ENCODE data around the gene ANKRD17. TPM values are rescaled to one million over a fixed set of nuclear protein-coding genes. Genes with fewer than 3 reads are reported as not detected.
"Not testable (repeated sequence)": the region's sequence is repeated elsewhere in the genome, so short reads cannot be mapped to it uniquely, and the experiment has no call there.

ANKRD17 gene, protein sequence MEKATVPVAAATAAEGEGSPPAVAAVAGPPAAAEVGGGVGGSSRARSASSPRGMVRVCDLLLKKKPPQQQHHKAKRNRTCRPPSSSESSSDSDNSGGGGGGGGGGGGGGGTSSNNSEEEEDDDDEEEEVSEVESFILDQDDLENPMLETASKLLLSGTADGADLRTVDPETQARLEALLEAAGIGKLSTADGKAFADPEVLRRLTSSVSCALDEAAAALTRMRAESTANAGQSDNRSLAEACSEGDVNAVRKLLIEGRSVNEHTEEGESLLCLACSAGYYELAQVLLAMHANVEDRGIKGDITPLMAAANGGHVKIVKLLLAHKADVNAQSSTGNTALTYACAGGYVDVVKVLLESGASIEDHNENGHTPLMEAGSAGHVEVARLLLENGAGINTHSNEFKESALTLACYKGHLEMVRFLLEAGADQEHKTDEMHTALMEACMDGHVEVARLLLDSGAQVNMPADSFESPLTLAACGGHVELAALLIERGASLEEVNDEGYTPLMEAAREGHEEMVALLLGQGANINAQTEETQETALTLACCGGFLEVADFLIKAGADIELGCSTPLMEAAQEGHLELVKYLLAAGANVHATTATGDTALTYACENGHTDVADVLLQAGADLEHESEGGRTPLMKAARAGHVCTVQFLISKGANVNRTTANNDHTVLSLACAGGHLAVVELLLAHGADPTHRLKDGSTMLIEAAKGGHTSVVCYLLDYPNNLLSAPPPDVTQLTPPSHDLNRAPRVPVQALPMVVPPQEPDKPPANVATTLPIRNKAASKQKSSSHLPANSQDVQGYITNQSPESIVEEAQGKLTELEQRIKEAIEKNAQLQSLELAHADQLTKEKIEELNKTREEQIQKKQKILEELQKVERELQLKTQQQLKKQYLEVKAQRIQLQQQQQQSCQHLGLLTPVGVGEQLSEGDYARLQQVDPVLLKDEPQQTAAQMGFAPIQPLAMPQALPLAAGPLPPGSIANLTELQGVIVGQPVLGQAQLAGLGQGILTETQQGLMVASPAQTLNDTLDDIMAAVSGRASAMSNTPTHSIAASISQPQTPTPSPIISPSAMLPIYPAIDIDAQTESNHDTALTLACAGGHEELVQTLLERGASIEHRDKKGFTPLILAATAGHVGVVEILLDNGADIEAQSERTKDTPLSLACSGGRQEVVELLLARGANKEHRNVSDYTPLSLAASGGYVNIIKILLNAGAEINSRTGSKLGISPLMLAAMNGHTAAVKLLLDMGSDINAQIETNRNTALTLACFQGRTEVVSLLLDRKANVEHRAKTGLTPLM (N-terminal part only)
- total RNA-seq: 87.9 and 91.3 TPM in 2 replicates
- long read RNA-seq, partial matches to known transcripts: 150 of 187 reads
- long read RNA-seq, other reads (novel, unspliced or antisense): 37 of 187 reads

DNA sequence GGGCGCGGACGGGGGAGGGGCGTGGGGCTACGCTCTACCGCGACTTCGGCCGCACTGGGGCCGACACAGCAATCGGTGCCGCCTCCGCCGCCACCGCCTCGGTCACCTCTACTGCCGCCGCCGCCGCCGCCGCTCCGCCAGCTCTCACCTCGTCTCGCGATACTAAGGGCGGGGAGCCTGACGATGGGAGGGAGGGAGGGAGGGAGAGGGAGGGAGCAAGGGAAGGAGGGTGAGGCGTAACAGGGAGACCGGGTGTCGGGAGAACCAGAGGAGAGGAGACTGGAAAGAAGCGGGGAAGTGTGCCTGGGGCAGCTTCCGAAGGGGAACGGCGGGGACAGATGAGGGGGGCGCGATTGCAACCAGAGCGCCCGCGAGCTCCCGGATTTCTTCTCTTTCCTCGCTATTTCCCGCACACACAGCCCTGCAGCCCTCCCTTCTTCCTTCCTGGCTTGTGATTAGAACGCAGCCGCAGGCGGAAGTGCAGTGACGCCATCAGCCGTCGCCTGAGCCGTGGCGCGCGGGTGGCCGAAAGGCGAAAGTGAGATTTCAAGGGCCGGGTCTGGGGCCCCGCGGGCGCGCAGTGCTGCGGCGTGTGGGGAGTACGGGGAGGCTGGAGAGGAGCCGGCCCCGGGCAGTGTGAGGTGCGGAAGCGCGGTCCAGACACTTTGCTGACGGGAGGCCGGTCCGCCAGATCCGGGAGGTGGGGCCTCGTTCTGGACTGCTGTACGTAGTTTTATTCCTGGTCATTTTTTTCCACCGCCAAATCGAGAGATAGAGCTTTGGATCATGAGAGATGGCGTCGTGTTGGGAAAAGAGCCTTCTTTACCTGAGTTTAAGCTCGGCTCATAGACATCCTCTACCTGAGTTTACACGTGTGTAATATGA lies at the start of gene ANKRD17:
Gene ANKRD17, minus strand, starts transcription at position 113 of the 885 bp plus-strand sequence. CDS start 130 bp downstream, outside the sequence.
- DNase-seq (ENCODE audit: low read depth, low spot score): peak; percentile 84
- no peaks in the 10 kb centered on the region for H3K9me3 Mint-ChIP-seq
- peak within 1 kb of the TSS; percentile 100 for H3K27ac Mint-ChIP-seq (ENCODE audit: unreplicated experiment)
- H3K27me3 Mint-ChIP-seq (ENCODE audit: low read depth): peaks cover 2% of the 10 kb centered on the region
- H3K36me3 Mint-ChIP-seq (ENCODE audit: low read depth): peaks cover 4% of the 10 kb centered on the region
- H3K4me1 Mint-ChIP-seq: peaks cover 51% of the 10 kb centered on the region
- H3K4me3 Mint-ChIP-seq: peak within 1 kb of the TSS; percentile 100
- TF ChIP-seq CTCF (conservative IDR thresholded peaks at IDR 0.05): peak; percentile 11

DNA sequence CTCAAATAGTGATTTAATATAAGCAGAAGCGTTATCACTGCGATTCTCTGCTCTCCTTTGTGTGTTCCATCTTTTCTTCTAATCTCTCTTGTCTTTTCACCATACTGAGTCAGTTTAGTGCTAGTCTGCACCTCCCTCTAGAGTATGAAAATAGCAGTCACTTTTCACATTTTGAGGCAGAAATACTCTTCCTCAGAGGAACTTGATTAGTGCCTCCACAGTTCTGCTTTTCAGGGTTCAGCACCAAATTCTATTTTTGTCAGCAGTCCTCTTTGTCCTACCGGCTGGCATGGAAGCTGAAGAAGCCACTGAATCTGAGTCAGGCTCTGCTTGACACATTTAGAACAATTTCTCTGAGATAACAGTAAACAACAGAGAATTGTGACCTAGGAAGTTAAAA lies 49.7 kb upstream of the ANKRD17 start:
- Mint-ChIP-seq H3K9me3 (no peaks in the 10 kb centered on the region), H3K4me3 (no peak overlapping the region), H3K27ac (ENCODE audit: unreplicated experiment) (no peak overlapping the region), H3K36me3 (ENCODE audit: low read depth) (no peaks in the 10 kb centered on the region), H3K27me3 (ENCODE audit: low read depth) (no peaks in the 10 kb centered on the region), H3K4me1 (no peaks in the 10 kb centered on the region)
- no peak for DNase-seq (ENCODE audit: low read depth, low spot score)
- no peak for TF ChIP-seq CTCF (conservative IDR thresholded peaks at IDR 0.05)

GRCh38 chr4:73303711-73304110 lies 45.1 kb upstream of the ANKRD17 start:
- Mint-ChIP-seq H3K27ac (ENCODE audit: unreplicated experiment) (no peak overlapping the region), H3K4me3 (no peak overlapping the region), H3K36me3 (ENCODE audit: low read depth) (peaks cover 5% of the 10 kb centered on the region), H3K27me3 (ENCODE audit: low read depth) (no peaks in the 10 kb centered on the region), H3K4me1 (no peaks in the 10 kb centered on the region), H3K9me3 (no peaks in the 10 kb centered on the region)
- TF ChIP-seq CTCF (conservative IDR thresholded peaks at IDR 0.05): no peak
- DNase-seq (ENCODE audit: low read depth, low spot score): no peak

DNA sequence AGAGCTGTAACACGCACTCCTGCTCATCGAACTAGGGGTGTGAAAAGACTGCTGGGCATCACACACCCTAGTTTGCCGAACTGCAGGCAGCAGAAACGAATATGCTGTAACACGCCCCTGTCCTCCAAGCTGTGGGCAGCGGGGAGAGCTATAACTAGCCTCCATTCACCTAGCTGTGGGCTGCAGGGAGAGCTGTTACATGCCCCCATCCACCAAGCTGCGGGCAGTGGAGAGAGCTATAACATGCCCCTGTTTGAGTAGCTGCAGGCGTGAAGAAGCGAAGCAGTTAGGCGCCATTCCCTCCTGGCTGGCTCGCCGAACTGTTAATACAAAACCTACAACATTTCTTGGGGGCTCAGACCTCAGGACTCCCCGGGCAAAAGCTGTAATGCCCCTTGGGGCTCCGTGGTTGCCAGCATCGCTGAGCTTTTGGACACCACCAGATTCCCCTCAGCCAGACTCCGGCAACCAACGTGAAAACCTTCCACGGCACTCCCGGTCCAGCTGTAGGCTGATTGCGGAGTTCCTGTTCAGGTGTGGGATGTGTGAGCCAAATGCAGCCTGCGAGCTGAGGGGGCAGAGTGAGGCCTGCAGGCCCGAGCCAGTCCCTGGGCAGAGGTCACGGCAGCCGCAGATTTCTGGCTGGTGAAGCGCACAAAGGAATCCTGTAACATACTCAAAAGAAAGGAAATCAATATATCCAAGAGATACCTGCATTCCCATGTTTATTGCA lies 41.1 kb upstream of the ANKRD17 start:
- no peak for TF ChIP-seq CTCF (conservative IDR thresholded peaks at IDR 0.05)
- H3K9me3 Mint-ChIP-seq: peaks cover 14% of the 10 kb centered on the region
- no peaks in the 10 kb centered on the region for H3K27me3 Mint-ChIP-seq (ENCODE audit: low read depth)
- H3K4me3 Mint-ChIP-seq: no peak overlapping the region
- peaks cover 14% of the 10 kb centered on the region for H3K36me3 Mint-ChIP-seq (ENCODE audit: low read depth)
- H3K27ac Mint-ChIP-seq (ENCODE audit: unreplicated experiment): no peak overlapping the region
- no peak for DNase-seq (ENCODE audit: low read depth, low spot score)
- H3K4me1 Mint-ChIP-seq: no peaks in the 10 kb centered on the region

GRCh38 chr4:73292661-73293060 lies 34.1 kb upstream of the ANKRD17 start:
- H3K27ac Mint-ChIP-seq (ENCODE audit: unreplicated experiment); H3K27me3 Mint-ChIP-seq (ENCODE audit: low read depth); DNase-seq (ENCODE audit: low read depth, low spot score); H3K4me3 Mint-ChIP-seq; H3K4me1 Mint-ChIP-seq: not testable (repeated sequence)
- Mint-ChIP-seq H3K36me3 (ENCODE audit: low read depth) (peaks cover 21% of the 10 kb centered on the region), H3K9me3 (peaks cover 14% of the 10 kb centered on the region)
